ENCODE data around the gene RND3.

DNA sequence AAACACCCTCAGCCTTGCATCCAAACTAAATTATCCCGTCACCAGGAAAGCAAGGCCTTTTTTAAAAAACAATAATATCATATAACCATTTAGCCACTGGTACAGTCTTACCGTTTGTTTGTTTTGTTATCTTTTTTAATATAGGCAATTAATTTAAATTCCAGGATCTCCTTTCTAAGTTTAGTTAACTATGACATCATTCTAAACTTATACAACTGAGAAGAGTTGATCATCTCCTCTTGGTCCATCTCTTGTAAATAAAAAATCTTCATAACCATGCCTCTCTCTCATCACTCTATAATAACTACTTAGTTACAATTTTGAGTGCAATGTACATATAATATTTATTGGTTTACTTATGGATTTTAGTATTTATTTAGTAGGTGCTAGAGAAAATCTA lies 46.2 kb downstream of the RND3 start:
- TF ChIP-seq, protein P1, sequence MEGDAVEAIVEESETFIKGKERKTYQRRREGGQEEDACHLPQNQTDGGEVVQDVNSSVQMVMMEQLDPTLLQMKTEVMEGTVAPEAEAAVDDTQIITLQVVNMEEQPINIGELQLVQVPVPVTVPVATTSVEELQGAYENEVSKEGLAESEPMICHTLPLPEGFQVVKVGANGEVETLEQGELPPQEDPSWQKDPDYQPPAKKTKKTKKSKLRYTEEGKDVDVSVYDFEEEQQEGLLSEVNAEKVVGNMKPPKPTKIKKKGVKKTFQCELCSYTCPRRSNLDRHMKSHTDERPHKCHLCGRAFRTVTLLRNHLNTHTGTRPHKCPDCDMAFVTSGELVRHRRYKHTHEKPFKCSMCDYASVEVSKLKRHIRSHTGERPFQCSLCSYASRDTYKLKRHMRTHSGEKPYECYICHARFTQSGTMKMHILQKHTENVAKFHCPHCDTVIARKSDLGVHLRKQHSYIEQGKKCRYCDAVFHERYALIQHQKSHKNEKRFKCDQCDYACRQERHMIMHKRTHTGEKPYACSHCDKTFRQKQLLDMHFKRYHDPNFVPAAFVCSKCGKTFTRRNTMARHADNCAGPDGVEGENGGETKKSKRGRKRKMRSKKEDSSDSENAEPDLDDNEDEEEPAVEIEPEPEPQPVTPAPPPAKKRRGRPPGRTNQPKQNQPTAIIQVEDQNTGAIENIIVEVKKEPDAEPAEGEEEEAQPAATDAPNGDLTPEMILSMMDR (IDR thresholded peaks at IDR 0.05), result no peak
- no peak for TF ChIP-seq POLR2A (IDR thresholded peaks at IDR 0.05)

All from esophagus squamous epithelium (tissue), 4 donors.